Measurements from ENCODE around the gene SLC34A1.
"Not testable (repeated sequence)": the region's sequence is repeated elsewhere in the genome, so short reads cannot be mapped to it uniquely, and the experiment has no call there.

SLC34A1 gene, protein sequence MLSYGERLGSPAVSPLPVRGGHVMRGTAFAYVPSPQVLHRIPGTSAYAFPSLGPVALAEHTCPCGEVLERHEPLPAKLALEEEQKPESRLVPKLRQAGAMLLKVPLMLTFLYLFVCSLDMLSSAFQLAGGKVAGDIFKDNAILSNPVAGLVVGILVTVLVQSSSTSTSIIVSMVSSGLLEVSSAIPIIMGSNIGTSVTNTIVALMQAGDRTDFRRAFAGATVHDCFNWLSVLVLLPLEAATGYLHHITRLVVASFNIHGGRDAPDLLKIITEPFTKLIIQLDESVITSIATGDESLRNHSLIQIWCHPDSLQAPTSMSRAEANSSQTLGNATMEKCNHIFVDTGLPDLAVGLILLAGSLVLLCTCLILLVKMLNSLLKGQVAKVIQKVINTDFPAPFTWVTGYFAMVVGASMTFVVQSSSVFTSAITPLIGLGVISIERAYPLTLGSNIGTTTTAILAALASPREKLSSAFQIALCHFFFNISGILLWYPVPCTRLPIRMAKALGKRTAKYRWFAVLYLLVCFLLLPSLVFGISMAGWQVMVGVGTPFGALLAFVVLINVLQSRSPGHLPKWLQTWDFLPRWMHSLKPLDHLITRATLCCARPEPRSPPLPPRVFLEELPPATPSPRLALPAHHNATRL

DNA sequence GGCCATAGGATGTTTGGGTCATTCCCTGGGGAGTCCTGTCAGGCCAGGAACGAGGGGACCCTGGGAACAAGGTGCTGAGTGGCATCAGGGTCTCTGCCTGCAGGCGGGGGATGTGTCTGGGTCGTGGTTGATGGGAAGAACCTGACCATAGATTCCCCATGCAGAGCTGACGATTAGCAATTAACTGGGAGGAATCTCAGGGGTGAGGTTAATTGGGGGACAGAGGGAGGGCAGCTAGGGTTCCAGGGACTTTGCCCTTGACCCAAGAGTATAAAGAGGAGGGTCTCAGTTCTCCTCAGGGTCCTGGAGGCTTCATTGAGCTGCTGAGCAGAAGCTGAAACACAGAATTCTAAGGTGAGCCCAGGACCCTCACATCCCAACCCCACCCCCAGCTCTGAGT is at the start of gene SLC34A1:
Gene SLC34A1 (plus strand): TSS at position 301 of the 400 bp plus-strand sequence. CDS start 1,308 bp downstream, outside the sequence.
- DNase-seq, result no peak

GRCh38 chr5:177334781-177335700 is 49.2 kb upstream of the SLC34A1 start:
- no peak for DNase-seq

DNA sequence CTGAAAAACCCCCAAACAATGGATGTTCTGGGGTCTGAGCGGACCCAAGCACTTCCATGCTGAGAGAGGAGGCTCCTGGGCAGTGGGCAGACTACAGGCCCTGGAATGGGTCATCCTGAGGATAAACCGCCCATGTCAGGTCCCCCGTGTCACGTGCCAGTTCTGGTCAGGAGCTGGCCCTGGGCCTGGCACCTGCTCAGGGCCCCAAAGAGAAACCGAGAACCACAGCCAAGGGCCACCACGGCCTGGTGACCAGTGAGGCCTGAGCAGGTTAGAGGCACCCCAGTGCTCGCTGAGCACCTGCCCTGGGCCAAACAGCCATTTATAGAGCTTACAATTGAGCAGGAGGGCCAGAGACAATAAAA is 48.6 kb upstream of the SLC34A1 start:
- no peak for DNase-seq

DNA sequence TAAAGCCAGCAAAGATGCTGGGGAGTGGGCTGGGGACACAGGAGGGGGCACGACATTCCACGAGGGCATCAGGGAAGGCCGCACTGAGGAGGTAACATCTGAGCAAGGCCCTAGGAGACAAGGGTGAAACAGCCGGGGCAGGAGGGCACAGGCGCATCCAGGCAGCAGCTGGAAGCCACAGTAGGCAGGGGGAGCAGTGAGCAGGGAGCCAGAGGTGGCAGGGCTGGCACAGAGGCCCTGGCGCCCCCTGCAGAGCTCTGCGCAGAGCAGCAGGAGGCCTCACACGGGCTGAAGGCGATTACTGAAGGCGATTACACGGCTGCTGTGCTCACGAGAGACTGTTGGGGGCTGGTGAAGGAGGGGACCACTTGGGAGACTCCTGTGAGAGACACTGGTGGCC is 48.1 kb upstream of the SLC34A1 start:
- peak; percentile 9 for DNase-seq

- no peak for DNase-seq
Measured at GRCh38 chr5:177336603-177337494, 47.4 kb upstream of the SLC34A1 start.

DNA sequence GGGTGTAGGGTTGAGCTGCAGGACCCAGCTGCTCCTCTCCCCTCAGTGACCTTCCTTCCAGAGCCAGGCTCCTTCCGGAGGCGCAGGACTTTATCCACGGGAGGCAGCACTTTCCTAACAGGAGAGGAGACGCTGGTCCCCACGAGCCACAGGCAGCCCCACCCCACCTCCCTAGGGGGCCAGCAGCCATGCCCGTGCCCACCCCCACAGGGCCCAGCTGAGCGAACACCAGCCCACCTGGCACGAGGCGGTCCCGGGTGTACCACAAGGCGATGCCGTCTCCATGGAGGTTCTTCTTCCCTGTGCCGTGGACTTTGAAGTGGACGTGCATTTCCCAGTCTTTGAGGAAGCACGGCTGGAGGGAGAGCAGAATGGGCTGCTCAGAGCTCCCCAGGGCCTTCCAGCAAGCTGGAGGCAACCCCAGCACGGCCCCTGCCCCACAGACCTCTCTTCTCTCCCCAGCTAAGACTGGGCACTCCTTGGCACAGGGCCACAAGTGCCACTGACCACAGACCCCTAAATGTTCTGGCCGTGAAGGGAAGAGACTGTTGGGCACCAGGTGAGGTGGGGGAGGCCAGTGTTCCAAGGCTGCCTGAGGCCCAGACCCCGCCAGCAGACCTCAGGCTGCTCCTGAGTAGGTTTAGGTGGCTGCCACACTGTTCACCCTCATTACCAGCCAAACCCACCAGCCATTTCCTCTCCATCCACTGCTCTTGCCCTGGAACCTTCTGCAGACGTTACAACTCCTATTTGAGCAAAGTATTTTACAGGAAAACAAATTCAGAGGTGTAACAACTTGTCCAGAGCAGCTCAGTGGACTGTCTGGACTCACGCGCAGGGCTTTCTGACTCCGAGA is 45.8 kb upstream of the SLC34A1 start:
- no peak for DNase-seq

DNA sequence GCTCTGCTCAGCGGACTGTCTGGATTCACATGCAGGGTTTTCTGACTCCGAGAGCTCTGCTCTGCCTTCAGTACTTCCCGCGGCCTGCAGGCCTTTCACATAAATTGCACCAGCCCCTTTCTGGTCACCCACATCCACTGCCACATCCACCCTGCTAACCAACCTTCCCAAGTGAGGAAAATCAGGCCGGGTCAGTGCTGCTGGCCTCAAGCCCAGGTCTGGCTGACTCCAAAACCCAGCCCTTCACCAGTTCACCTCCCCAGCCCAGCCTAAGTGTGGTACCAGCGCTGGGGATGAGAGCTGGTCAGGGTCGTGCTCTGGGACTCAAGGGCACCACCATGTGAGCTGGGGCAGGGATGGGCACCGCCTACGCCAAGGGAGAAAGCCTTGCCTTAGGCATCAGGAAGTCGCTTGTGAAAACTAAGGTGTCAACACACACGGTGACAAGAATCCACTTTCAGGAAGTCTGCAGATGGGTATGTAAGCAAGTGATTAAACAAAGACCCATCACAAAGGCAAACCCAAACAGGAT is 45.1 kb upstream of the SLC34A1 start:
- DNase-seq, result no peak

- DNase-seq, result not testable (repeated sequence)
Measured at GRCh38 chr5:177343000-177343399, 41.2 kb upstream of the SLC34A1 start.

GRCh38 chr5:177343777-177344176 is 40.5 kb upstream of the SLC34A1 start:
- no peak for DNase-seq

GRCh38 chr5:177344891-177345290 is 39.3 kb upstream of the SLC34A1 start:
- no peak for DNase-seq

DNA sequence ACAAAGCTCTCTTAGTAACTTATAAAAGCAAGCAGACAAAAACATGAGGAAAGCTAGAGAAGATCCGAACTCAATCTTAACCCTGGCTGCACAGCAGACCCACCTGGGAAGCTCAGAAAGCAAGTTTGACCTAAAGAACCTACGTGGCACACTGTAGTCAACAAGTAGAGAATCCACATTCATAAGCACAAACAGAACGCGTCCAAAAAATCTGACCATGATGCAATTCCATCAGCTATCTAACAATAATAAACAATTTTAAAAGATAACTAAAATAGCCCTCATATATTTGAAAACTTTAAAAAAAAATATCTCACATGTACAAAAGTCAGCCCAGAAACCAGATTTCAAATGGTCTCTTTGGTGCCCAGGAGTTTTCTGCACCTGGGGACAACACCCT is 37.4 kb upstream of the SLC34A1 start:
- DNase-seq, result no peak

DNA sequence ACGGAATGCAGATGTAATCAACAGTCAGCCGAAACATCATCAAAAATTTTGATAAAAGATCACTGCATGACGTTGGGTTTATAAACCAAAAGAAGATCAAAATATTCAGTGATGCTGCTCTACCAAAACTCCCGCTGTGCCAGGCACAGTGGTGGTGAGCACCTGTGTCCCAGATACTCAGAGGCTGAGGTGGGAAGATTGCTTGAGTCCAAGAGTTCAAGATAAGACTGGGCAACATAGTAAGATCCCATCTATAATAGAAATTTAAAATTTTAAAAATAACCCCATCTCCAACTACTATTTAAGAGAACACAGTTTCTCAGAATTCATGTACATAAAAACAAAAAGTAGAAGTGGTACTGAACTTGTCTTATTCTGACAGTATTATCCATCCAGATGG is 36.5 kb upstream of the SLC34A1 start:
- no peak for DNase-seq

GRCh38 chr5:177349362-177349647 is 34.9 kb upstream of the SLC34A1 start:
- DNase-seq, result no peak

- no peak for DNase-seq
Measured at GRCh38 chr5:177349762-177350161, 34.5 kb upstream of the SLC34A1 start.

GRCh38 chr5:177350776-177351391 is 33.4 kb upstream of the SLC34A1 start:
- DNase-seq, result no peak

- DNase-seq, result peak; percentile 94
Measured at GRCh38 chr5:177351392-177352329, 32.6 kb upstream of the SLC34A1 start, which contains the start of gene LMAN2. Gene LMAN2 (minus strand): TSS chr5:177351668. CDS start chr5:177351647, 21 bp downstream.

GRCh38 chr5:177353093-177353492 is 31.1 kb upstream of the SLC34A1 start:
- DNase-seq, result no peak

DNA sequence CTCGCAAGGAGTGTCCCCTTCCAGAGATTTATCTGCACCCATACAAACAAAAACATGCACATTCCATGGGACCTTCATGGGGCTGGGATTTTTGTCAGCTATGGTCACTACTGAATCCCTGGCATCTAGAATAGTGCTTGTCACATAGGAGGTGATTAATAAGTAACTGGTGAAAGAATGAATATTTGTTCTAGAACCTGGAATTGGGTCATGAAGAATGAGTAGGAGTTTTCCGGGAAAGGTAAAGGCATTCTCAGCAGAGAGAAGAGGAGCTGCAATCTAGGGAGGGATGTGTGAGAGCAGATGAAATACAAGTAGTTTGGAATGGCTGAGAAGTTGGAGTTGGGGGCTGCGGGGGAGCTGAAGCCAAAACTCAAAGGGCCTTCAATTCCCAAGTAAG is 30.0 kb upstream of the SLC34A1 start:
- DNase-seq, result no peak

- no peak for DNase-seq
Measured at GRCh38 chr5:177354711-177355110, 29.5 kb upstream of the SLC34A1 start.
